GM21529 (cell line): ENCODE data around the gene ATG10.
"Not testable (repeated sequence)": the region's sequence is repeated elsewhere in the genome, so short reads cannot be mapped to it uniquely, and the experiment has no call there.

ENCODE experiments used
- ATAC-seq: cut with Tn5 transposase; IDR thresholded peaks from one replicate; pipeline ENCODE4 v1.9.1; 2021; ENCODE audit not compliant: unreplicated experiment

The ATG10 gene

DNA sequence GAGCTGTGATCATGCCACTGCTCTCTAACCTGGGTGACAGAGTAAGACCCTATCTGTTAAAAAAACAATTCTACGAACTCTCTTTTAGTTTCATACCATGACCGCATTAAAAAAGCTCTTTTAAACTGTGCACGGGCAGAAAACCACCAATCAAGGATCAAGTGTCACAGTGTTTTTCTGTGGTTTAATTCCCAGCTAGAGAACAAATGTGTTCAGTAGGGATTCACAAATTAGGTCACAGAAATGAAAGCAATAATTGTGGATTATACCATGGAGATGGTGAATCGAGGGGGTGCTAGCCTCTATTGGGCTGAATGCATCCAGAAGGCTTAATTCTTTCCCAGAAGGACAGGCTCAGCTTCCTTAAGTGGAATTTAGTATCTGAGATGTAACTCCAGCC is 79.1 kb downstream of the ATG10 start:
- no peak for ATAC-seq

DNA sequence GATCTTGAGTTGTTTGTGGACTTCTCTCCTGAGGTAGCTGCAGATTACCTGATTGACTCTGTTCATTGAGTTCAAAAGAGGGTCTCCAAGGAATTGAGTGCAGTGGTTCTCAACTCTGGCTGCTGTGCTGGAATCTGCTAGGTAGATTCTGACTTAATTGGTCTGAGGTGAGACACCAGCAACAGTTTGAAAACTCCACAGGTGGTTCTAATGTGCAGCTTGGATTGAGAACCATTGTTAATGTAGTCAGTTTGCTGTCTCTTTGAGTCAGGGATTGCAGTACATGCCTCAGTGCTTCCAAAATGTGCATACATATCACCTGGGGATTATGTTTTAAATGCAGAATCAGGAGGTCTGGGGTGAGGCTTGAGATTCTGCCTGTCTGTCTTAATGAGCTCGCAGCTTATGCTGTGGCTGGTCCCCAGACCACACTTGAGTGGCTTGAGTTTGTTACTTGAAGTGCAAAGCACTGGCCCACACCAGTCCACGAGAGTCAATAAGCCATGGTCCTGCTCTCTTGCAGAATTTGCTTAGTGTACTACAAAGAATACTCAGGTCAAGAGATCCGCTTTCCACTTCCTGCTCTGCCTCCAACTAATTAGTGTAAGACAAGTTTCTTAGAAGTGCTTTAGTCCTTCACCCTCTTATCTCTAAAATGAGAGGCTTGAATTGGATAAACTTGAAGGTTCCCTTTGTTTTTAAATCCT is 82.3 kb downstream of the ATG10 start:
- no peak for ATAC-seq

DNA sequence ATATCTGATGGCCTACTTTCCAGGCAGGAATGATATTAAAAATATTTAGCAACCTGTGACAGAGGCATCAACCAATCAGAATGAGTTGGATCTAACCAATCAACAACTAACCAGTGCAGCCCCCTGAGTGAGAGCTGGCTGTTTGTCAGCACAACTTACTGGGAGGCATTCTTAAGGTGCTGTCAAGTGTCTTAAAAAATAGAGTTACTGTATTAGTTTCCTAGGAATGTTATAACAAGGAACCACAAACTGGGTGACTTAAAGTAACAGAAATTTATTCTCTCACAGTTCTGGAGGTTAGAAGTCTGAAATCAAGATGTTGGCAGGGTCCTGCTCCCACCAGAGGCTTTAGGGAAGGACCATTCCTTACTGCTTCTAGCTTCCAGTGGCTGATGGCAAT is 85.2 kb downstream of the ATG10 start:
- no peak for ATAC-seq

DNA sequence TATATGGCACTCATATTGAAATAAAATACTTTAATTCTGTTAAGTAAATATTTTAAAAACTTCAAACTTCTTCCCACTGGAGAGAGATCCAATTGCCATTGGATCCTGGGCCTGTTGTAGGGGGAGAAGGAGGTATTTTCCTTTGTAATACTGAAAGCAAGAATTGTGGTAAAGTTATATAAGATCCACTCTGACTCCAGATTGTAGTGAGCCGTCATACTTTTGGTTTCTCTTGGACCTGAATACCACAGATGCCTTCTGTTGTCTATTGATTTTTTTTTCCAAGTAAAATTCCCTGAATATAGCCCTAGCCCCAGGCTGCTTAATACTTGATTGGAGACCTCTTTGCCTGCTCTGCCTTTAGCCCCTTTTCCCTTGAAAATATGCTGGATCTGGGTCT is 86.9 kb downstream of the ATG10 start:
- ATAC-seq: peak; percentile 67

DNA sequence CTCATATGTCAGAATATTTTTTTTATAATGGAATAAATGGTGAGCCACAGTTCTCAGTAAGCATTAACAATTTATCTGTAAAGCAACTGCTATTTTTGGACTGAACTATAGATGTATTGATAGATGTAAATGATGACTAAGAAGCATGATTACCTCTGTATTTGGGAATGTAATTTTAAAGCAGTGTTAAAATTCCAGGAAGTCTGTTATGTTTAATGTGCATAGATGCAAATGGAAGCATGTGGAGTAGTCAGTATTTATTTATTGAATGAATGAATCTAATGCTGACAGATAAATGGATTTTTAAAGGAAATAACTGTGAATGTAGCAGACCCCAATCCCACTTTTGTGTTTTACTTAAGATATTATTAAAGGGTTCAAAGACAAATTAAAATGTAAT is 95.0 kb downstream of the ATG10 start:
- no peak for ATAC-seq

DNA sequence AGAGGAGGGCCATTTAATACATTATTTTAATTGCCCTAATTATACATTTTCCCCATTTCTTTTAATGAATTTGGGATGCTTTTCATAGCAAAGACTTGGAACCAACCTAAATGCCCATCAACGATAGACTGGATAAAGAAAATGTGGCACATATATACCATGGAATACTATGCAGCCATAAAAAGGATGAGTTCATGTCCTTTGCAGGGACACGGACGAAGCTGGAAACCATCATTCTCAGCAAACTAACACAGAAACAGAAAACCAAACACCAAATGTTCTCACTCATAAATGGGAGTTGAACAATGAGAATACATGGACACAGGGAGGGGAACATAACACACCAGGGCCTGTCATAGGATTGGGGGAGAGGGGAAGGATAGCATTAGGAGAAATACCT is 96.2 kb downstream of the ATG10 start:
- not testable (repeated sequence) for ATAC-seq

DNA sequence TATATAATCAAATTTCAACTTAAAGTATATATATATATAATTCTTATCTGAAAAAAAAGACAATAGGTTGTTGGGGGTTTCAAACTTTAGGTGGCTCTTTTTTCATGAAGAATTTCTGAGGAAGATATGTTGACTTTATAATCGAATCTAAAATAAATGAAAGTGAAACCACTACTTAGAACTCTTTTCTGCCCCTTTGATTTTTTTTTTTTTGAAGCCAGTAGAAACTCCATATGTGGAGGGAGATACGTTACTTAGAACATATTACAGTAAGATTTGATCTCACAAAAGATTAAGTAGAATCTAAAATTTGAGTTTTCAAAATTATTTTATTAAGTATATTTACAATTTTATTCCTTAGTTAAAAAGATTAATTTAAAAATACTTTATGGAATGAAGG is 96.9 kb downstream of the ATG10 start:
- no peak for ATAC-seq

DNA sequence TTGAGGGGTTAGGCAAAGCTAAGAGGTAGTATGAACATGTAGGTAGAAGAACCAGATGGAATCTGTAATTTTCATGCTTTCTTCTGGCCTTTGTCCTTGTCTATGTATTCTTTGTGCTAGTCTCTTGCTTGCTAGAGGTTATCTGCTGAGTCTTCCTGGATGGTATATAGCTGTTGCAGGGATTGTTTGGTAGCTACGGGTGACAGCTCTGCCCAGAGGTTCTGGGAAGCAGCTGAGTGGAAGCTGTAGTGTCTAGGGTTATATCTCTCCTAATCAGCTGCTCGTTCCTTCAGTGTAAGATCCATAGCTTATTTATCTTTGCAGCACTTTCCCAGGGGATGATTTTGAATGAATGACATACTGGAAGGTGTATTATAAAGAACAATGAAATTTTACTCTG is 100.3 kb downstream of the ATG10 start:
- no peak for ATAC-seq

DNA sequence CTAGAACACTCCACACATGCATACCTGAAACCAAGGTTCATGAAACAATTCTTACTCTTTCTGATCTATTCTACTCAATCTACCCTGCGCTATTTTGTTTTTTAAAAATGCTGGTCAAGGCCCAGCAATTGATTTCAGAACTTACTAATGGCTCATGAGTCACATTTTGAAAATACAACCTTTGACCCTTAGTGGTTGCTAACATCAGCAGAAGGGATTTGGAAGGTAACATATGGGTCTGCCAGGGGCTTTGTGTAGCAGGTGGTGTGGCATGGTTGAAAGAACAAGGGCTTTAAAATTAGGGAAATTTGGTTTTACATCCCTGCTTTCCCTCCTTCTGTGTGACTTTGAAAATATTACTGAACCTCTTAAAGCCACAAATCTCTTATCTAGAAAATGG is 101.4 kb downstream of the ATG10 start:
- ATAC-seq: no peak

DNA sequence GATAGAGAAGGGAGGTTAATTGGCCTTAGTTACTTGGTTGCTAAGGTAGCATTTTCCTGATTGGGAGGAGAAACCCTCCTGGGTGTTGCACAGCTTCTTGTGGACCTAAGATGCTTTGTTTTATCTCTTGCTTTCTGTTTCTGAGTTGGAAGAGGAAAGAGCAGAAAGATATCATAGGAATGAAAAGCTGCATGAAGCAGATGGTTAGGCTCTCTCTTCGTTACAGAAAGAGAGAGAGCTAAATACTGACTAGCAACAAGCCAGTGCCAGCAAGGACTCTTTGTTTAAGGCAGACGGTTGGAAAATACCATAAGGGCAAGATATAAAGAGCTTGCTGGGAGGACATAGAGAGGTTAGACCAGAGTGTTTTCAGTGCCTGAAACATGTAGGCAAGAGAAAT is 103.1 kb downstream of the ATG10 start:
- ATAC-seq: no peak

DNA sequence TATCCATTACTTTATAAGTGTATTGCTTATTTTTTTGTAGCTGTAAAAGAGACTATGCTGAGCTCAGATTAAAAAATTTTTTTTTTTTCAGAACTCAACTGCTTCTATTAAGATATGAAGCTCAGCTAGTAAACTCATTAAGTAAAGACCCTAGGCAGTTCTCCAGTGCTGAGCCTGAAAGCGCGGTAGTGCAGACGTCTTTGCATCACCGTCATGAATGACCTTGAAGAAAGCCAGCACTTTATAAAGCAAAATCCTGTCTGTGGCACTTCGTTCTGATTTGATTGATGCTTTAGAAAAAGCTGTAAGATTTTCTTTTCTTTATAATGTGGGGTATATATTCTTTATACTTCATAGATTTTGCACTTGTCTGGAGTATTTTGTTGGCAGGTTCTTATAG is 105.7 kb downstream of the ATG10 start:
- no peak for ATAC-seq

DNA sequence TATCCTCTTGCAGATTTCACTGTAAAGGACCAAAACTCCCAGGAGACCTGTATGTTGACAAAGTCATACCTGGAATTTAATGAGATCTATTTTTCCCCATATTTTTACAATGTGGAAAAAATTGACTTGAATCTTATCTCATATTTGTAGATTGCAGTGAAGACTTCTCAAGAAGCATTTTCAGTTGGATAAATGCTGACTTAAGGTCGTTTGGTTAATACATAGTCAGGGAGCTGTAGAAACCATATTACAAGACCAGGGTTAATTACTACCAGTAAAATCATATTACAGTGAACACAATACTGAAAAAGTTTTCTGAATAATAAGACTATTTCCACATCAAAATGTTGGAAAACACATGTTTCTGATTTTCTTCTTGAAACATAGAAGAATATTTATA is 119.8 kb downstream of the ATG10 start:
- ATAC-seq: no peak

DNA sequence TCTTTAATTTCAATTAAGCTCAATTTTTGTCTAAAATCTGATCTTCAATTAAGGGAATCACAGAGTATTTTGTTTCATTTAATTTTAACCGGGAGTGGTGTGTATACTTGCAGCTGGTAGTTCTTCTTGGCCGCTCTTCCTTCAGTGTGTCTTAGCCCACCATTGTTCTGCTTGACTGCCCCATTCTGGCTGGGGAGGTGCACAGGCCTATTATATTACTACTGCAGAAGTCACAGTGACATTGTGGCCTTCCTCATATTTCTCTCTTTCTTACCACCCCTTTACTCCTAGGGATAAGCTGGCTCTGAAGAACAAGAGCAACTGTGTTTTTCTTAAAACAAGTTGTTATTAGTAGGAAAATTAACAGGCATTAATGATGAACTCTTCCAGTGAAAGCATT is 123.7 kb downstream of the ATG10 start:
- no peak for ATAC-seq

DNA sequence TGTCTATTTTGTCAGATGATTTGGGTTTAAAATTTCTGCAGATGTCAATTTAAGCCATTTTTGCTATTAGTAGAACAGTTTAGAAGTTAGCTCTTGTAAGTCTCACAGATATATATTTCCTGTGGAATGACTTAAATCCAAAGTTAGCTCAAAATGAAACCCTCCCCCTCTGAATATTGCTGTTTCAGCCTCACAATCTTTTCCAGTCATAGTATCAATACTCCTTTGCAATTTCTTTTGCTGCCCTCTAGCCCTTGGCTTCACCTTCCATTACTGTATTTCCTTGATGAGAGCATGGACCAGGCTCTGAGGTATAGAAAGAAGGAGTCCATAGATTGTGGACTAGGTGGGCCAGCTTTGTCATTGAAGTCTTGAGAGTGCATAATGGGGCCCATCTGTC is 124.4 kb downstream of the ATG10 start:
- ATAC-seq: no peak

DNA sequence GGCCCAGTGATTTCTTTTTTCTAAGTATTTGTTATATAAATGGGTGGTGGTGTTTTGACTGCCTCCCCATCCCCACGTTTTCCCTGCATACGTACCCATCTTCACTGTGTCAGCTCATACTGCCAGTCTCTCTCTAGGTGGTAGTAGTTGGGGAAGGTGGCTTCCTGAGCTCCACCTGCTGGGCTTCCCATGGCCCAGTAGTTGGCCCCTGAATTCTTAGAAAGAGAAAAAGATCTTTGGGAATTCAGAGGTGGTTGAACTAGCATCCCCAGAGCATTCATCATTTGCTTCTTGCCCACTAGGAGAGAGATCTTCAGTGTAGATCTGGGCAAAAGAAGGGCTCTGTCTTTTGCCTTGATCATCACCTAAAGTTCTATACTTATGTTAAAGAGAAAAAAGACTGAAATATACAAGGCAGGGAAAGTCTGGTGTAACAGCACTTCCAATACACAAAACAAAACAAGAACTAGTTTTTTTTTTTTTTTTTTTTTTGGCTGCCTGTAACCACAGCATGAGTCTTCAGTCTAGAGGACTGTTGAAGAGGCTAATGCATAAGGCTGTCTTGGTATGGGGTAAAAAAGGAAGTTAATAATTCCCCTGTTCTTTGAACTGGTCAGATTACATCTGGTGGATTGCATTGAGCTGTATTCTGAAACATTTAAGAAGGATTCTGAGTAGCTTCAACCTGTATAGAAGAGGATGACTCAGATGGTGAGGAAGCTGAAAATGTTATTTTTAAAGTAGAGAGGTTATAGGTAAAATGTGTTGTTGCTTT is 128.7 kb downstream of the ATG10 start:
- ATAC-seq: peak; percentile 85

DNA sequence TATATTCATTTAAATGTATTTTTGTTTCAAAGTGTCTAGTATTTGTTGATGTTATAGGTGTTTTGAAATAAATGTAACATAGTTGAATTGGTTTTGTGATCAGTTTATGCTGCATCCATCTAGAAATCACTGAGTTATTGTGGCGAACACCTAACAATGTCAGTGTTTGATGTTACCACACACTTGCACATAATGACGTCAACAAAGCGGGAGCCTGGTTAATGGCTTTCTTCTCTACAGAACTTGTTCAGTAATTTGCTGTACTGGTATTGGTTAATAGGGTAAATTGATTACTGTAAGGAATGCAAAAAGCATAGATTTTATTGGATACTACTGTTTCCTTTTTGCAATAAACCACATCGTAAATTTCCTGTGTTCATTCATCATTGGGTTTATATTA is 133.0 kb downstream of the ATG10 start:
- no peak for ATAC-seq

DNA sequence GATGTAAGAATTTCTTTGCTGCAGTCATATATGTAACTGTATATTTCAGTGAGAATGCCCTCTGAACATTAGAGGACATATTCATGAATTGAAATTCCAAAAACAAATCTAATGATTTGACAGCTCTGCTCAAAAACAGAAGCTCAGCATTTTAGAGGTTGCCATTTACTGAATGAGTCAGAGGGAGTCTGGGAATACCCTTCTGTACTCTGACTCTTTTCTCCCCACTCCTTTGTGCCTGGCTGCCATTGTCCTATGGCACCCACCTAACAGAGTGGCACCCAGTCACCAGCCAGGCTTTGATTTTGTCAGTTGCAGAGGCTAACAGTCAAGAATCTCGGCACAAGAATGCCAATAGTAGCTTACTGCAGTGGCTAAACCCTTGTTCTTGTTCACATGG is 133.6 kb downstream of the ATG10 start:
- ATAC-seq: no peak

DNA sequence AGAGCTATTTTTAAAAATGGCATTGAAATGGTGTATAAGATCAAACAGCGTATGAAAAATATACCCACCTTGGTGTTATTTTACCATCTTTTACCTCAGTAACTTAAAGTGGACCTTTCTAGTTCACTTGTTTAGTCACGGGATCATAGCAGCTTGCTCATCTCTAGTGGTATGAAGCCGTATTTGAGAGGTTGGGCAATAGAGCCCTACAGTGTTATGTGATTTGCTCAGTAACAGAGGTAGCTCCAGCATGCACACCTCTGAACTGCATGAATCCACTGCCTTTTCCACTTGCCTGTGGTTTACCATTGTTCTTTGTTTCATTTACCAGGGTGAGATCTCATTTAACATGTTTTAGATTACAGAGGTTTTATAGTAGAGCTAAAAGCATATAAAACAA is 134.4 kb downstream of the ATG10 start:
- no peak for ATAC-seq

DNA sequence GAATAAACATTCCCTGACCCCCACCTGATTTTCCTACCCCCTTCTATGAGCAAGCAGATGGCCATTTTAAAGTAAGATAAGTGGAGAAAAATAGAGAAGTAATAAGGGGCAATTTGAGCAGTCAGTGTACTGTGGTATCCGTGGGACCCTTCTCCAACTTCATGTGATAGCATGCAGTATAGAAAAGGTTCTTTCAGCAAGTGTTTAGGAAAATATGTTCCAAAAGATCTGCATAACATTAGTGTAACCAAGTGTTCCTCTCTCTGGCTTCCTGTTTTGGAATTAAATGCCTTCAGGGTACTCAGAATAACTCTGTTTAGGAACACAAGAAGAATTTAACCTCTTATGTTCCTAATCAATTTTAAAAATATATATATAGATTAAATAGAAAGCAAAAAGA is 134.9 kb downstream of the ATG10 start:
- no peak for ATAC-seq

DNA sequence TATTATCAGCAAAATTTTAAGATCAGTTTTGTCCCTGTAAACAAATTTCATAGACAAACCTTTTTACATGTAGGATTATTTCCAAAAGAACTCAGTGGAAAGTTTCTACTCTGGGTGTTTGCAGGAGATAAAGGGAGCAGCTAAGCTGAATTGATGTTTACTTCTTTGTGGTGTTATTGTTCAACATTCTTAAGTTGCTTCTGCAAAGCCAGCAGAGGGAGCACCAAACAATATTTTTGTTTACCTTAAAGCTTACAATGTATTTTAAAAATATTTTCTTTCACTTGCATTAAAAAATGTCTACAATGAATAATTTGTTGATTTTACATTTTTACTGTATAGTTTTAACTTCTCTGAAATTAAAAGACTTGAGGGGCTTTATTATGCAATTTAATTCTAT is 135.4 kb downstream of the ATG10 start:
- no peak for ATAC-seq

DNA sequence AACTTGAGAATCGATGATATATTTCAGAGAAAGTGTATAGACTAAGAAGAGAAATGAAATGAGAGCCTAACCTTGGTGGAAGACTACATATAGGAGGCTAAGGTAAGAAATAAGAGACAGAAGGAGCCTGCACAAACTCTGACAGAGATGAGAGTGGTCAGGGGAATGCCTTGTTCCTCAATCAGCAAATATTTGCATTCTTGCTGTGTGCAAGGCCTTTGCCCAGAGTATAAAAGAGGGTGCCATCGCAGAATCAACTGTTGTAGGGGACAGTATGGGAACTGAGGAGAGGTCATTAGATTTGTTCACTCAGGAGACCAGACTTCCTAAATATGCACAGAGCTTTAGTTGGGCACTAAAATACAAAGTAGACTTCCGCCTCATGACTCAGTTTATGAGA is 137.2 kb downstream of the ATG10 start:
- ATAC-seq: no peak

DNA sequence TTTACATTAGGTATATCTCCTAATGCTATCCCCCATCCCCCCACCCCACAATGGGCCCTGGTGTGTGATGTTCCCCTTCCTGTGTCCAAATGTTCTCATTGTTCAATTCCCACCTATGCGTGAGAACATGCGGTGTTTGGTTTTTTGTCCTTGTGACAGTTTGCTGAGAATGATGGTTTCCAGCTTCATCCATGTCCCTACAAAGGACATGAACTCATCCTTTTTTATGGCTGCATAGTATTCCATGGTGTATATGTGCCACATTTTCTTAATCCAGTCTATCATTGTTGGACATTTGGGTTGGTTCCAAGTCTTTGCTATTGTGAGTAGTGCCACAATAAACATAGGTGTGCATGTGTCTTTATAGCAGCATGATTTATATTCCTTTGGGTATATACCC is 138.1 kb downstream of the ATG10 start:
- ATAC-seq: not testable (repeated sequence)

DNA sequence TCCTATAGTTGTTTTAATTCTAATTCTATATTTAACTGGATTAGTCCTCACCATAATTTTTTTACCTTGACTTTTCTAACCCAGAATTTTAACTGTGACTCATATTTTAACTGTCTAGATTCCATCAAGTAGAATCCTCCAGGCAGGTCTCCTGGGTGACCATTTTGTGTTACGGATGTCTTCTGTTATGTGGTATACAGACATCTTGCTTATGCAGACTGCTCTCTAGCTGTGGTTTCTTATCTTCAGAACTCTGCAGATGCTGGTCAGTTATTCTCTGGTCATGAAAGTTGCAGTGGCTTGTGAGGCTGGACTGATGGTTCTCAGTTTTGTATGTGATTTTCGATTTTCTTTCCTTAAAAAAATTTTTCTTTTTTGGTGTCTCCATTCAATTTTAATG is 139.4 kb downstream of the ATG10 start:
- ATAC-seq: peak; percentile 63
